ENCODE data around the gene RAB25. TPM values are rescaled to one million over a fixed set of nuclear protein-coding genes. Genes with fewer than 3 reads are reported as not detected.

RAB25 gene
- total and polyA plus RNA-seq, 2 donors, result 11.9 to 28.2 TPM

DNA sequence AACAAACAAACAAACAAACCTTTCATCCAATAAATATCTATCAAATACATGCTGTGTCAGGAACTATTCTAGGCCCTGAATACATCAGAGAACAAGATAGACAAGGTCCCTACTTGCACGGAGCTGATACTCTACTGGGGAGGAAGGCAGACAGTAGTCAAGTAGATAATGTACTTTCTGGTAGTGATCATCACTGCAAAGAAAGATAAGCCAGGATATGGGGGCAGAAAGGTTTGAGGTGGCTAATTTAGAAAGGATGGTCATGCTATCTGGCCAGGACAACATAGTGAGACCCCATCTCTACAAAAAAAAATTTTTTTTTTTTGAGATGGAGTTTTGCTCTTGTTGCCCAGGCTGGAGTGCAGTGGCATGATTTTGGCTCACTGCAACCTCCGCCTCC is 30.6 kb downstream of the RAB25 start:
- Histone ChIP-seq H3K27ac (ENCODE audit: low read depth) (no peak overlapping the region), H3K4me1 (ENCODE audit: insufficient read depth) (no peaks in the 10 kb centered on the region), H3K4me3 (ENCODE audit: low read depth, low read length) (no peak overlapping the region), H3K36me3 (ENCODE audit: insufficient read depth) (no peaks in the 10 kb centered on the region)
- no peak for DNase-seq (ENCODE audit: extremely low spot score)
- WGBS, result 77% methylated on average over 2 of the region's 2 CpGs

DNA sequence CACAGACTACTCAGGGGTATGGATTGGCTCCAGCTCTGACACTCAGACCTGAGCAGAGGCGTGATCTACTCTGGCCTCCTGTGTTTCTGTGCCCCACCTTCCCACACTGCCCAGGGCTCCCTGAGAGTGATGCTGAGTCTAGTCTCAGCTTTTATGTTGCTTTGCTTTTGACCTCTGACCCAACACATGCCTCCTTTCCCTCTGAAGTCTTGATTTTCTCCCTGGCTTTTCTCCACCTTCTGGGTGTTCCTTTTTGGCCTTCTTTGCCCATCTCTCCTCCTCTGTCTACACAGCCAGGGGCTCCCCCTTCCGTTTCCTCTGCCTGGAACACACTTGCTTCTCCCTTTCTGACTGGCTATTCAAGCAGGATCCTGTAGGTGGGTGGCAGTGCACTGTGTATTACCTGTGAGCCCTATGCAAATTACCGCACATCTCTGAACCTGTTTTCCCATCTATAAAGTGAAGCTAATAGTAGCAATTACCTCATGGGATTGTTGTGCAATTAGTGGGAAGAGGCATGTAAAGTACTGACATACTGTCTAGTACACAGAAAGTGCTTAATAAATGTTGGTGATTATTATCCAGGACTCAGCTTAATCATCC is 35.0 kb downstream of the RAB25 start:
- H3K36me3 ChIP-seq (ENCODE audit: insufficient read depth), result no peaks in the 10 kb centered on the region
- no peaks in the 10 kb centered on the region for H3K4me1 ChIP-seq (ENCODE audit: insufficient read depth)
- no peak overlapping the region for H3K4me3 ChIP-seq (ENCODE audit: low read depth, low read length)
- WGBS, result 80% methylated on average over 3 of the region's 3 CpGs
- DNase-seq (ENCODE audit: extremely low spot score), result no peak
- no peak overlapping the region for H3K27ac ChIP-seq (ENCODE audit: low read depth)

GRCh38 chr1:156096640-156097391 is 35.9 kb downstream of the RAB25 start:
- 24% methylated on average over 14 of the region's 14 CpGs for WGBS
- no peak overlapping the region for H3K4me3 ChIP-seq (ENCODE audit: low read depth, low read length)

DNA sequence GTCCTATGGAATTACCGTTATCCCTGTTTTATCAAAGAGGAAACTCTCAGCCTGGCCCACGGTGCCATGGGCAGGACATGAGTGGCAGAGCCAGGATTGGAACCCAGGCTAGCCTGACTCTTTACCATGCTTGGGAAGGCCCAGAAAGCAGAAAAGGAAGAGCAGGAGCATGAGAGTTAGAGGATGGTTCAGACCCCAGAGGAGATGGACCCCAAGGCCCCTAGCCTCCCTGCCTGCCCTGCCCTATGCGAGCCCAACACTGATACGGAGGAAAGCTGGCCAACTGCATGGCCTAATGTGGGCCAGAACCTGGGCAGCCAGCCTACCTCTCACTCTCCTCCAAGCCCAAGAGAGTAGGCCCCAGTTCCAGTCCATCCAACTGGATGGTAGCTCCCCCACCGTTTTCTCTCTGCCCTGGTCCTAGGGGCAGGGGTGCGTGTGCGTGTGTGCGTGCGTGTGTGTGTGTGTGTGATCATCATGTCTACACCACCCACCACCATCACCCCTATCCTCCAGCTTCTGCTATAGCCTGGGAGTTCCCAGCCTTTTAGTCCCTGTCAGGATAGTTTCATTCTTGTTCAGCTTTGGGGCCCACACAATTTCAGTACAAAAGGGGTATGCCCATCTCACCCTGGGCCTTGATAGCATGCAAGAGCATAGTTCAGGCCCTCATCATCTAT is 36.7 kb downstream of the RAB25 start:
- no peaks in the 10 kb centered on the region for H3K4me1 ChIP-seq (ENCODE audit: insufficient read depth)
- 89% methylated on average over 9 of the region's 9 CpGs for WGBS

More at GRCh38 chr1:156096640-156097391, 35.9 kb downstream of the RAB25 start:
- H3K4me1 ChIP-seq (ENCODE audit: insufficient read depth), result no peaks in the 10 kb centered on the region
- no peak overlapping the region for H3K27ac ChIP-seq (ENCODE audit: low read depth)
- DNase-seq (ENCODE audit: extremely low spot score), result no peak
- no peaks in the 10 kb centered on the region for H3K36me3 ChIP-seq (ENCODE audit: insufficient read depth)

DNA sequence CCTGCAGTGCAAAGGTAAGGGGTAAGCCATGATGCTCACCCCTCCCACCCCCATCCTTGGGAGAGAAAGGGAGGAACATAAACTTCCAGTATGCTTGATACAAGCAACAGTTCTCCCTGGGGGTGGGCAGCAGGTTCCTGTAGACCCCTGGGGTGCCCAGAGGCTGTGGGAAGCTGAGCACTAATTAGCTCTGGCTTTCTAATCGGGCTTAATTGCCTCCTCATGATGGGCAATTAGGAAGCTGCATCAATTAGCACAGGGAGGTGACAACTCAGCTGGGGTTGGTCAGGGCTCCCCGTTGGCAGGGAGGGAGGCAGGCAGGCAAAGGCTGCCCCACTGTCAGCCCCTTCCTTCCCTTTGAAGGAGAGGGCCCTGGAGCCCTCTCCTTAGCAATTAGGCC is 37.8 kb downstream of the RAB25 start:
- H3K27ac ChIP-seq (ENCODE audit: low read depth), result no peak overlapping the region
- no peaks in the 10 kb centered on the region for H3K36me3 ChIP-seq (ENCODE audit: insufficient read depth)
- no peak for DNase-seq (ENCODE audit: extremely low spot score)
- H3K4me3 ChIP-seq (ENCODE audit: low read depth, low read length), result no peak overlapping the region
- no peaks in the 10 kb centered on the region for H3K4me1 ChIP-seq (ENCODE audit: insufficient read depth)
- 71% methylated on average over 2 of the region's 2 CpGs for WGBS

More for the DNA sequence above, 36.7 kb downstream of the RAB25 start:
- H3K36me3 ChIP-seq (ENCODE audit: insufficient read depth), result no peaks in the 10 kb centered on the region
- no peak for DNase-seq (ENCODE audit: extremely low spot score)
- H3K27ac ChIP-seq (ENCODE audit: low read depth), result no peak overlapping the region
- H3K4me3 ChIP-seq (ENCODE audit: low read depth, low read length), result no peak overlapping the region

GRCh38 chr1:156099282-156099681 is 38.3 kb downstream of the RAB25 start:
- Histone ChIP-seq H3K4me1 (ENCODE audit: insufficient read depth) (no peaks in the 10 kb centered on the region), H3K4me3 (ENCODE audit: low read depth, low read length) (no peak overlapping the region), H3K36me3 (ENCODE audit: insufficient read depth) (no peaks in the 10 kb centered on the region), H3K27ac (ENCODE audit: low read depth) (no peak overlapping the region)
- 88% methylated on average over 3 of the region's 3 CpGs for WGBS
- DNase-seq (ENCODE audit: extremely low spot score), result no peak

- DNase-seq (ENCODE audit: extremely low spot score), result no peak
- Histone ChIP-seq H3K27ac (ENCODE audit: low read depth) (no peak overlapping the region), H3K4me3 (ENCODE audit: low read depth, low read length) (no peak overlapping the region), H3K36me3 (ENCODE audit: insufficient read depth) (no peaks in the 10 kb centered on the region), H3K4me1 (ENCODE audit: insufficient read depth) (peaks cover 1% of the 10 kb centered on the region)
- WGBS, result 66% methylated on average over 4 of the region's 4 CpGs
Measured at GRCh38 chr1:156100205-156100995, 39.4 kb downstream of the RAB25 start.

DNA sequence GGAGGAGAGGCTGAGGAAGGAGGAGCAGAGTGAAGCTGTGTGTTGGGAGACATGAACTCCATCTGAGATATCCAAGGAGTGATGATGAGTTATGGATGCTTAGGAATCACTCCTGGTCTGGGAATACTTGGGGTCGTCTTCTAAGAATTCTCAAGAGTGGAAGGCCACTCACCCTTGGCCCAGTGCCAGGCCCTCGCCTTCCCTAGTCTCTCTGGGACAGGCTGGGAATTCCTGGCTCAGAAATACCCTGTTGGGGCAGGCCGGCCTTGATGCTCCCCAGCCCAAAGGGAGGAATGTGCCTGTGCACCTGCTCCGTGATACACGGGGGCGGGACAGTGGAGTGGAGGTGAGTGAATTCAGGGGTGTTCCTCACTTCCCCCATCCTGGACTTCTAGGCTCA is 40.9 kb downstream of the RAB25 start:
- Histone ChIP-seq H3K27ac (ENCODE audit: low read depth) (no peak overlapping the region), H3K36me3 (ENCODE audit: insufficient read depth) (no peaks in the 10 kb centered on the region), H3K4me3 (ENCODE audit: low read depth, low read length) (no peak overlapping the region), H3K4me1 (ENCODE audit: insufficient read depth) (peaks cover 1% of the 10 kb centered on the region)
- 60% methylated on average over 6 of the region's 6 CpGs for WGBS
- DNase-seq (ENCODE audit: extremely low spot score), result no peak

DNA sequence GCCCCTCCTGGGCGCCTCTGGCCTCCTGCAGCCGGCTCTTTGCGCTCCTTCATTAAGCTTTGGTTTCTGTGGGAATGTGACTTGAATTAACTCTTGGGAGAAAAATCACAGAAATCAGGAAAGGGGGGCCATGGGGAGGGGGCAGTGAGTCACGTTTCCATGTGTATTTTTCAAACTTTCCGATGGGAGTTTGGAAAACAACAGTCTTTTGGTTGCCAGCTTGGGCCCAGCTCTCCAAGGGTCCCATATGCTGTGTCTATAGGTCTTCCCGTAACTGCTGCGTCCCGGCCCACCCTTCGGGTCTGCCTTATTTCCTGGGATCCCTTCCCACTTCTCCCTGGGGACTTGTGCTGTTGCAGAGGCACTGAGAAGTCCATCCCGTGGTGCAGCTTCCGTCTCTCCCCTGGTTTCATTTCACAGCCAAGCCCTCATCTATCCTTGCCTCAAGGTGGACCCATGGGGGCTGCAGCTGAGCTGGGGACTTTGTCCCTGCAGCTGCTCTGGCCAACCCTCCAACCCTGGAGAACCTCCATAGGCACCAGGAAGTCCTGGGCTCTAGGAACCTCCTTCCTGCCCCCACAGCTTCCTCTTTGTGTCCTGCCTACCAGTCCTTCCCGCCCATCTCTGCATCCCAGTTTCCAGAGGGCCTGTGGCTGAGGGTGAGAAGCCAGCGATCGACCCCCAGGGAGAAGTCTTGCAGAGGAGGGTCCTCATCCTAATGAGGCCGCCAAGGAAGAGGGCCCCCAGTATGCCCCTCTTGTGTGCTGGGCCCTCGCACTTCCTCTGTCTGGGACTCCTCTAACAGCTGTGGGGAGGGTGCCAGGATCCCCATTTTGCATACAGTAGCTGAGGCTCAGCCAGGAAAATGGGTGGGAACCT is 41.9 kb downstream of the RAB25 start:
- Histone ChIP-seq H3K36me3 (ENCODE audit: insufficient read depth) (no peaks in the 10 kb centered on the region), H3K4me1 (ENCODE audit: insufficient read depth) (peaks cover 1% of the 10 kb centered on the region), H3K27ac (ENCODE audit: low read depth) (peak overlapping the region; percentile 33), H3K4me3 (ENCODE audit: low read depth, low read length) (no peak overlapping the region)
- 56% methylated on average over 16 of the region's 16 CpGs for WGBS
- no peak for DNase-seq (ENCODE audit: extremely low spot score)

- H3K36me3 ChIP-seq (ENCODE audit: insufficient read depth), result no peaks in the 10 kb centered on the region
- H3K4me3 ChIP-seq (ENCODE audit: low read depth, low read length), result no peak overlapping the region
- peaks cover 1% of the 10 kb centered on the region for H3K4me1 ChIP-seq (ENCODE audit: insufficient read depth)
- 27% methylated on average over 9 of the region's 9 CpGs for WGBS
- no peak for DNase-seq (ENCODE audit: extremely low spot score)
- peak overlapping the region; percentile 86 for H3K27ac ChIP-seq (ENCODE audit: low read depth)
Measured at GRCh38 chr1:156103521-156103947, 42.6 kb downstream of the RAB25 start.

DNA sequence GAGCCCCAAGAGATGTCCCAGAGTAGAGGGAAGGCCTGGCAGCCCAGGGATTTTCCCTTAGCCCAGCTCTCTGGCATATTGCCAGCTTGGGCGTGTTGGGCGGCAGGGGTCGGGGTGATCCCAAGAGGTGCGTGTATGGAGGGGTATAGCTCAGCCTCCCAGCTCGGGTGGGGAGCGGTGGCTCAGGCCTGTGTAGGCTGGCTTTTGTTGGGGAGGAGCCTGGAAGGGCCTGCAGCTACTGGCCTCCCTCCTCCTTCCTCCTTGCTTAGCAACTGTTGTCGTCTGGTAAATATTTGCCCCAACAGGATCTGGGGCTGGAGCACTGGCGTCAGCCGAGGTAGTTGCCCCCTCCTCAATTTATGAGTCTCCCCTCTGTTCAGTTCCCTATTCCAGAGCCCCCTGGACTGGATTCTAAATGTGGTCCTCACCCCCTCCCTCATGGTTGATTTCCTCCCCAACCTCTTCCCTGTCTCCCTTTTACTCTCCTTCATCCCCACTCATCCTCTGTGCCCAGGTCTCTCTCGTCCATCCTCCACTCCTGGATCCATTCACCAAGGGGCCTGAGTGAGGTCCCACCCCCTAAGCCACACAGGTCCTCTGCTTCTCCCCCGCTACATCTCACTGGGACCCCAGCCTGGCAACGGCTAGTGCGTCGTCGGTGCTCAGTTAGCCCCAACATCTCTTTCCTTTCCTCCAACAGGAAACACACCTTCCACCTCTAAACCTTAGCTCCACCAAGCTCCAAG is 43.3 kb downstream of the RAB25 start:
- DNase-seq (ENCODE audit: extremely low spot score), result no peak
- 25% methylated on average over 15 of the region's 15 CpGs for WGBS
- H3K27ac ChIP-seq (ENCODE audit: low read depth), result peak overlapping the region; percentile 86
- H3K4me3 ChIP-seq (ENCODE audit: low read depth, low read length), result no peak overlapping the region
- peaks cover 1% of the 10 kb centered on the region for H3K4me1 ChIP-seq (ENCODE audit: insufficient read depth)
- no peaks in the 10 kb centered on the region for H3K36me3 ChIP-seq (ENCODE audit: insufficient read depth)
